NCI-H345 (cell line): Measurements from ENCODE around the gene SP1.

Experiments used
- DNase-seq: peaks from one replicate; lab custom pipeline; 2025; lab: John Stamatoyannopoulos, UW

SP1 gene

GRCh38 chr12:53451661-53452158, 71.7 kb downstream of the SP1 start, which contains the start of gene PCBP2:
TSS of gene PCBP2 (plus strand) at chr12:53452102. CDS start at chr12:53454801, 2,699 bp downstream.
- DNase-seq = peak; percentile 99

GRCh38 chr12:53452159-53453077, 72.4 kb downstream of the SP1 start:
- DNase-seq = peak; percentile 77

- DNase-seq = no peak
Observed at GRCh38 chr12:53453953-53454640, 74.1 kb downstream of the SP1 start.

GRCh38 chr12:53454707-53455106, 74.7 kb downstream of the SP1 start:
- DNase-seq = no peak

GRCh38 chr12:53456654-53457366, 76.8 kb downstream of the SP1 start:
- no peak for DNase-seq

- DNase-seq = no peak
Observed at GRCh38 chr12:53459097-53459496, 79.1 kb downstream of the SP1 start.

- no peak for DNase-seq
Observed at GRCh38 chr12:53461059-53461458, 81.1 kb downstream of the SP1 start.

- DNase-seq = no peak
Observed at GRCh38 chr12:53461591-53461990, 81.6 kb downstream of the SP1 start.

GRCh38 chr12:53462935-53463334, 83.0 kb downstream of the SP1 start:
- DNase-seq = no peak

GRCh38 chr12:53463802-53464560, 84.0 kb downstream of the SP1 start:
- DNase-seq = no peak

GRCh38 chr12:53464685-53465418, 84.9 kb downstream of the SP1 start:
- no peak for DNase-seq

GRCh38 chr12:53465679-53466078, 85.7 kb downstream of the SP1 start:
- no peak for DNase-seq
